GM12878 (cell line): Measurements from ENCODE around the gene LOXL3. TPM values are rescaled to one million over a fixed set of nuclear protein-coding genes. Genes with fewer than 3 reads are reported as not detected.
A peak's percentile ranks its signal among the peaks of the same experiment; 100 is the strongest.

Source experiments
- ATF7 ChIP-seq: fragments of 450-650 bp; IDR thresholded peaks from 2 replicates; pipeline ENCODE4 v1.6.1; 2016; ENCODE audit warnings: low read depth, mild to moderate bottlenecking
- BACH1 ChIP-seq: fragments of 450-650 bp; IDR thresholded peaks from 2 replicates; pipeline ENCODE4 v1.6.1; 2017; ENCODE audit warnings: mild to moderate bottlenecking, borderline replicate concordance
- BHLHE40 ChIP-seq, 2 experiments: fragments of 450-650 bp in 1 of 2; IDR thresholded peaks; 2 replicates each; pipeline ENCODE4 v1.6.1; 2011 to 2017; ENCODE audit warnings: low read depth in 2 of 2, borderline replicate concordance in 1 of 2, improper control_type of control experiment in 1 of 2, low read length in 1 of 2, mild to moderate bottlenecking in 1 of 2
- CEBPZ ChIP-seq: fragments of 150-350 bp; IDR thresholded peaks from 2 replicates; pipeline ENCODE4 v1.6.1; 2016; ENCODE audit warnings: low read depth, low read length
- CHD1 ChIP-seq: IDR thresholded peaks from 2 replicates; pipeline ENCODE4 v1.6.1; 2012; ENCODE audit warnings: low read depth, low read length, improper control_type of control experiment
- DPF2 ChIP-seq: fragments of 450-650 bp; IDR thresholded peaks from 2 replicates; pipeline ENCODE4 v1.6.1; 2017; ENCODE audit warnings: mild to moderate bottlenecking
- GATAD2B ChIP-seq: fragments of 450-650 bp; conservative IDR thresholded peaks from 2 replicates; pipeline ENCODE4 v1.6.1; 2017; ENCODE audit warnings: low read depth, mild to moderate bottlenecking, moderate library complexity
- HDGF ChIP-seq: fragments of 450-650 bp; IDR thresholded peaks from 2 replicates; pipeline ENCODE4 v1.6.1; 2016; ENCODE audit warnings: antibody characterized with exemption
- JUNB ChIP-seq: IDR thresholded peaks from 2 replicates; pipeline ENCODE4 v1.6.1; 2016; ENCODE audit warnings: antibody characterized with exemption, mild to moderate bottlenecking
- KAT2A ChIP-seq: conservative IDR thresholded peaks from 2 replicates; pipeline ENCODE4 v1.6.1; 2011; ENCODE audit warnings: low read depth, low read length; ENCODE audit not compliant: control insufficient read depth
- MEF2A ChIP-seq: IDR thresholded peaks from 2 replicates; pipeline ENCODE4 v1.6.1; 2011; ENCODE audit warnings: low read depth, mild to moderate bottlenecking, low read length, moderate library complexity; ENCODE audit not compliant: insufficient read depth
- NR2C1 ChIP-seq: fragments of 450-650 bp; IDR thresholded peaks from 2 replicates; pipeline ENCODE4 v1.6.1; 2017; ENCODE audit warnings: antibody characterized with exemption, mild to moderate bottlenecking, moderate library complexity
- PKNOX1 ChIP-seq: fragments of 450-650 bp; IDR thresholded peaks from 2 replicates; pipeline ENCODE4 v1.6.1; 2016; ENCODE audit warnings: mild to moderate bottlenecking
- POLR2AphosphoS2 ChIP-seq: IDR thresholded peaks from 2 replicates; pipeline ENCODE4 v1.6.1; 2011; ENCODE audit warnings: low read depth, mild to moderate bottlenecking, low read length, improper control_type of control experiment, moderate library complexity
- POLR2AphosphoS5 ChIP-seq: IDR thresholded peaks from 2 replicates; pipeline ENCODE4 v1.6.1; 2011; ENCODE audit warnings: mild to moderate bottlenecking, low read length, inconsistent platforms
- POU2F2 ChIP-seq: IDR thresholded peaks from 3 replicates; pipeline ENCODE4 v1.6.1; 2011; ENCODE audit warnings: low read depth, mild to moderate bottlenecking, low read length, borderline replicate concordance
- RAD21 ChIP-seq: IDR thresholded peaks from 2 replicates; pipeline ENCODE4 v1.6.1; 2011; ENCODE audit warnings: mild to moderate bottlenecking, low read depth, low read length, moderate library complexity; ENCODE audit not compliant: insufficient read depth
- RELA ChIP-seq: fragments of 450-650 bp; IDR thresholded peaks from 2 replicates; pipeline ENCODE4 v1.8.0; 2014; ENCODE audit warnings: borderline replicate concordance; ENCODE audit not compliant: partially characterized antibody
- TAF1 ChIP-seq: IDR thresholded peaks from 2 replicates; pipeline ENCODE4 v1.6.1; 2011; ENCODE audit warnings: mild to moderate bottlenecking, low read depth, low read length, borderline replicate concordance
- YBX1 ChIP-seq: fragments of 450-650 bp; IDR thresholded peaks from 2 replicates; pipeline ENCODE4 v1.6.1; 2016; ENCODE audit warnings: antibody characterized with exemption
- ZNF217 ChIP-seq: fragments of 450-650 bp; IDR thresholded peaks from 2 replicates; pipeline ENCODE4 v1.6.1; 2017; ENCODE audit warnings: antibody characterized with exemption, mild to moderate bottlenecking
- polyA plus RNA-seq, 11 experiments: library from polyadenylated mRNA; depleted of rRNA in 4 of 11; unstranded in 6 of 11; stranded (reverse) in 5 of 11; fragments of >200 nt; fragmentation: Nextera tagmentation in 4 of 11; fragmentation: Illumina TruSeq in 1 of 11; extraction: Ambion mirVana in 4 of 11; extraction: Trizol in 1 of 11; gene quantifications; 1 replicate in 1 of 11; 2 replicates in 10 of 11; pipeline versions ENCODE4 v1.2.1 to v1.2.3, GENCODE V29; 2011 to 2016; ENCODE audit warnings: inconsistent platforms in 2 of 11, missing spikeins in 2 of 11, low read depth in 1 of 11
- total RNA-seq, 4 experiments: library from RNA; depleted of rRNA in 3 of 4; stranded (reverse); fragments of >200 nt in 3 of 4; fragmentation: Illumina TruSeq in 1 of 4; extraction: Trizol in 1 of 4; gene quantifications; 2 replicates each; pipeline versions ENCODE4 v1.2.1 to v1.2.3, GENCODE V29; 2013 to 2021
- TF ChIP-seq, protein P1 (sequence below): IDR thresholded peaks from 2 replicates; pipeline ENCODE4 v1.6.1; 2012; ENCODE audit warnings: low read depth, low read length, improper control_type of control experiment
- TF ChIP-seq, protein P2 (sequence below): IDR thresholded peaks from 2 replicates; pipeline ENCODE4 v1.6.1; 2011; ENCODE audit warnings: borderline replicate concordance, low read depth, mild to moderate bottlenecking, moderate library complexity, low read length; ENCODE audit not compliant: insufficient read depth, poor library complexity, severe bottlenecking

LOXL3 gene
- total and polyA plus RNA-seq, 10 of the 15 experiments (the other 5 are each of a cell fraction or from before 2014, with no cell fraction given), result 6.2 to 40.9 (median 23.3) TPM

DNA sequence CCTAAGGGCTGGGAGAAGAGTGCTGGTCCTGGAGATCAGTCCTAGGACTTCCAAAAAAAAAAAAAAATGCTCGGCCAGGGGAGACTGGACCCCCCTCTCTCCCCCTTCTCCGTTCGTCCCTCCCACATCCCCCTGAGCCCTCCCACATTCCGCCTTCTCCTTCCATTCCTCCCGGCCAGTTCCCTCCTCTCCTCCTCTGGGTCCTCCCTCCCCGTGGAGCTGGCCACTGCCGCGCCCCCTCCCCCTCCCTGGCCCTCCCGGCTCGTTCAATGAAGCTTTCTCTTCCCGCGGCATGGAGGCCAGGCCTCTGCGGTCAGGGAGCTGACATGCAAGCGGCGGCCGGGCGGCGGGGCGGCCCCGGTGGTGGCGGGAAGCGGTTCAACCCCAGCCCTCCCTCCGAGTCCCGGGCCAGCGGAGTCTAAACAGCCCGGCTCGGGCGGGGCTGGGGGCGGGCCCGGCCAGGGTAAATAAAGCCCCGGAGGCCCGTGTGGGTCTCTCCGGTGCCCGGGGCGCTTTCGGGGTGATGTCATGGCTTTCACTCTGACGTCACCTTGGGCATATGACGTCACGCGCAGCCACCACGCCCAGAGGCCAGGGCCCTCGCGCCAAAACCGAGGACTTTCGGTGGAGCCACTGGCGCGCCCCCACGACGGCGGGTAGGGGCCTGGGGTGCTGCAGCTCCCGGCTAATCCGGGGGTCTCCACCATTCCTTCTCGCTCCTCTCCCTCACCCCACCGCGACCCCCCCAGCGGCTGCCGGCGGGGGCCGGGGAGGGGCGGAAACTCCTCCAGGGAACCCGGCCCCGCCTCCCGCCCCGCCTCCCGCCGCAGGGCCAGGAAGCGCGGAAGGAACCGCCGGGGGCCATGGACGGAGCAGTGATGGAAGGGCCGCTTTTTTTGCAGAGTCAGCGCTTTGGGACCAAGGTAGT lies at the start of gene LOXL3, which contains the start of gene DOK1 (continued):
- peak; percentile 84 for TF ChIP-seq GATAD2B
- no peak for TF ChIP-seq KAT2A
- peak; percentile 54; the same call in 1 of the 2 replicates for TF ChIP-seq JUNB
- peak; percentile 99 for TF ChIP-seq ATF7
- TF ChIP-seq PKNOX1, result no peak
- TF ChIP-seq, protein P1, sequence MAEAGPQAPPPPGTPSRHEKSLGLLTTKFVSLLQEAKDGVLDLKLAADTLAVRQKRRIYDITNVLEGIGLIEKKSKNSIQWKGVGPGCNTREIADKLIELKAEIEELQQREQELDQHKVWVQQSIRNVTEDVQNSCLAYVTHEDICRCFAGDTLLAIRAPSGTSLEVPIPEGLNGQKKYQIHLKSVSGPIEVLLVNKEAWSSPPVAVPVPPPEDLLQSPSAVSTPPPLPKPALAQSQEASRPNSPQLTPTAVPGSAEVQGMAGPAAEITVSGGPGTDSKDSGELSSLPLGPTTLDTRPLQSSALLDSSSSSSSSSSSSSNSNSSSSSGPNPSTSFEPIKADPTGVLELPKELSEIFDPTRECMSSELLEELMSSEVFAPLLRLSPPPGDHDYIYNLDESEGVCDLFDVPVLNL, result no peak
- peak; percentile 43; the same call in 1 of the 2 replicates for TF ChIP-seq TAF1
- no peak for TF ChIP-seq CEBPZ
- 0 out of 2 replicates have a peak, but pooled peaks have one; percentile 45 for TF ChIP-seq POLR2AphosphoS2
- no peak; the same call in 1 of the 2 replicates for TF ChIP-seq HDGF
- 0 out of 2 replicates have a peak, but pooled peaks have one; percentile 4 for TF ChIP-seq RAD21
- TF ChIP-seq DPF2, result peak; percentile 91; the same call in 1 of the 2 replicates
- peak; percentile 55 for TF ChIP-seq RELA
- TF ChIP-seq BACH1, result 0 out of 2 replicates have a peak, but pooled peaks have one; percentile 35
- no peak for TF ChIP-seq POU2F2
- TF ChIP-seq ZNF217, result no peak; the same call in none of the 2 replicates
- TF ChIP-seq CHD1, result no peak
- TF ChIP-seq, protein P2, sequence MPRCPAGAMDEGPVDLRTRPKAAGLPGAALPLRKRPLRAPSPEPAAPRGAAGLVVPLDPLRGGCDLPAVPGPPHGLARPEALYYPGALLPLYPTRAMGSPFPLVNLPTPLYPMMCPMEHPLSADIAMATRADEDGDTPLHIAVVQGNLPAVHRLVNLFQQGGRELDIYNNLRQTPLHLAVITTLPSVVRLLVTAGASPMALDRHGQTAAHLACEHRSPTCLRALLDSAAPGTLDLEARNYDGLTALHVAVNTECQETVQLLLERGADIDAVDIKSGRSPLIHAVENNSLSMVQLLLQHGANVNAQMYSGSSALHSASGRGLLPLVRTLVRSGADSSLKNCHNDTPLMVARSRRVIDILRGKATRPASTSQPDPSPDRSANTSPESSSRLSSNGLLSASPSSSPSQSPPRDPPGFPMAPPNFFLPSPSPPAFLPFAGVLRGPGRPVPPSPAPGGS, result no peak
- no peak for TF ChIP-seq YBX1
- TF ChIP-seq NR2C1, result peak; percentile 44; the same call in 1 of the 2 replicates
- TF ChIP-seq BHLHE40 (IDR thresholded peaks at IDR 0.05; ENCODE audit: borderline replicate concordance in 1 of 2, low read depth in 2 of 2, low read length in 1 of 2), result peak in 1 of 2 experiments; percentile 74; a peak in 2 of 4 replicates
- TF ChIP-seq MEF2A, result 0 out of 2 replicates have a peak, but pooled peaks have one; percentile 33
- no peak for TF ChIP-seq POLR2AphosphoS5
